Kidney (tissue), 14 donors: Measurements from ENCODE around the gene PYROXD2. TPM values are rescaled to one million over a fixed set of nuclear protein-coding genes. Genes with fewer than 3 reads are reported as not detected.

ENCODE experiments used
- DNase-seq, 5 donors: peaks; one replicate each; pipeline ENCODE4 v3.0.0-alpha.2; 2013 to 2020
- FAIRE-seq: peaks from 2 replicates; lab custom pipeline; 2012; peaks lifted over from hg19 to GRCh38; lab: Jason Lieb, UNC
- H3K27ac ChIP-seq, 2 donors: one replicate each; pipeline ENCODE4 v1.7.0; 2013; ENCODE audit warnings: low read depth in 2 of 2, low read length in 2 of 2, inconsistent platforms in 1 of 2
- H3K27me3 ChIP-seq: one replicate; pipeline ENCODE4 v1.7.1; 2013; ENCODE audit warnings: low read length, inconsistent platforms; ENCODE audit not compliant: control insufficient read depth, insufficient read depth
- H3K36me3 ChIP-seq, 3 donors: one replicate each; pipeline versions ENCODE4 v1.7.0 to v1.7.1; 2013; ENCODE audit warnings: low read length in 3 of 3, control low read depth in 1 of 3, inconsistent platforms in 1 of 3; ENCODE audit not compliant: insufficient read depth in 3 of 3, control insufficient read depth in 2 of 3
- H3K4me1 ChIP-seq, 3 donors: one replicate each; pipeline versions ENCODE4 v1.7.0 to v1.7.1; 2013; ENCODE audit warnings: low read length in 3 of 3, inconsistent platforms in 1 of 3, low read depth in 1 of 3; ENCODE audit not compliant: control insufficient read depth in 2 of 3, insufficient read depth in 2 of 3
- H3K4me3 ChIP-seq, 3 donors: one replicate each; pipeline versions ENCODE4 v1.7.0 to v1.8.1; 2013; ENCODE audit warnings: low read length in 3 of 3, control low read depth in 1 of 3, inconsistent platforms in 1 of 3
- H3K9ac ChIP-seq, 3 donors: one replicate each; pipeline versions ENCODE4 v1.7.0 to v1.7.1; 2013; ENCODE audit warnings: low read length in 3 of 3, control low read depth in 1 of 3, inconsistent platforms in 1 of 3
- H3K9me3 ChIP-seq, 3 donors: one replicate each; pipeline versions ENCODE4 v1.7.0 to v1.7.1; 2013; ENCODE audit warnings: low read length in 3 of 3, control low read depth in 1 of 3, inconsistent platforms in 1 of 3; ENCODE audit not compliant: control insufficient read depth in 2 of 3, insufficient read depth in 1 of 3
- CTCF ChIP-seq: IDR thresholded peaks from 3 replicates; pipeline ENCODE4 v1.5.1; 2012; ENCODE audit warnings: mild to moderate bottlenecking, moderate library complexity, borderline replicate concordance; ENCODE audit not compliant: insufficient read depth; ENCODE audit errors: extremely low read depth
- intact Hi-C: fragments of 100-400 bp; cut with DNase I; formaldehyde crosslinking; loops from one replicate; pipeline ENCODE4 v1.11.1; 2022
- polyA plus RNA-seq: library from polyadenylated mRNA; stranded (reverse); fragments of 350-450 nt; fragmentation: Illumina TruSeq; extraction: RNeasy Lipid Tissue Mini Kit (QIAGEN cat#74804); gene quantifications from one replicate; pipeline ENCODE4 v1.2.3, GENCODE V29; 2014; ENCODE audit warnings: low read depth, low replicate concordance; ENCODE audit not compliant: insufficient read depth
- total RNA-seq: library from RNA; stranded (reverse); fragmentation: NEBNext Ultra II Directional; extraction: Animal tissue kit (Norgen Biotek cat#: 25700); gene quantifications from one replicate; pipeline ENCODE4 v1.2.1, GENCODE V29; 2021
- donor health status: control.
- donor health status: control.
- donor health status: control.
- donor health status: control.
- donor health status: control.
- donor health status: DM: yes; HTN: yes; CAD: no.
- donor health status: Normal renal cell carcinoma (clear cell type).

PYROXD2 gene
- total and polyA plus RNA-seq, 2 donors from 2014 or later: 7.8 to 14.1 TPM

GRCh38 chr10:98407017-98407743 is 7.8 kb downstream of the PYROXD2 start:
- no peaks in the 10 kb centered on the region for H3K4me1 ChIP-seq

DNA sequence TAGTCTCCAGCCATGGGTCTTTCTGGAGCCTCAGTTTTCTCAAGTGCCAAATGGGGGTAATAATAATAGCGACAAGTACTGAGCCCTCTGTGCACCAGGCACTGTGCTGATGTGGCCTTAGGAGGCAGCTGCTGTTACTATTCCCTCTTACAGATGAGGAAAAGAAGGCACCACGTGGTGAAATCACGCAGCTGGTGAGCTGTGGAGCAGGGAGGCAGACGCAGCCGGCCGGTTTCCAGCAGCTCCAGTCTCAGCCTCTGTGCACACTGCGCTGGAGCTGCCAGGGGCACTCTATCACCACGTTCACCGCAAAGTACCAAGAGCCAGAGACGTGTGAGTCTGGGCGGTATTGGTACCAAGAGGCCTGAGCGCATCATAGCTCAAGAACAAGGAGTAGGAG is 9.6 kb downstream of the PYROXD2 start:
- FAIRE-seq (no peak), DNase-seq (no peak)
- no peak overlapping the region for H3K9ac ChIP-seq
- H3K4me1 ChIP-seq: no peaks in the 10 kb centered on the region
- H3K27me3 ChIP-seq: no peaks in the 10 kb centered on the region
- H3K4me3 ChIP-seq: no peak overlapping the region
- intact Hi-C loops: no loop called here
- TF ChIP-seq CTCF: no peak
- no peaks in the 10 kb centered on the region for H3K36me3 ChIP-seq
- no peak overlapping the region for H3K27ac ChIP-seq
- no peaks in the 10 kb centered on the region for H3K9me3 ChIP-seq

More at GRCh38 chr10:98407017-98407743, 7.8 kb downstream of the PYROXD2 start:
- intact Hi-C loops: no loop called here
- TF ChIP-seq CTCF: no peak
- no peaks in the 10 kb centered on the region for H3K9me3 ChIP-seq
- no peak overlapping the region for H3K4me3 ChIP-seq
- H3K27ac ChIP-seq: no peak overlapping the region
- no peak for FAIRE-seq
- H3K9ac ChIP-seq: no peak overlapping the region
- no peak for DNase-seq
- no peaks in the 10 kb centered on the region for H3K36me3 ChIP-seq
- no peaks in the 10 kb centered on the region for H3K27me3 ChIP-seq

DNA sequence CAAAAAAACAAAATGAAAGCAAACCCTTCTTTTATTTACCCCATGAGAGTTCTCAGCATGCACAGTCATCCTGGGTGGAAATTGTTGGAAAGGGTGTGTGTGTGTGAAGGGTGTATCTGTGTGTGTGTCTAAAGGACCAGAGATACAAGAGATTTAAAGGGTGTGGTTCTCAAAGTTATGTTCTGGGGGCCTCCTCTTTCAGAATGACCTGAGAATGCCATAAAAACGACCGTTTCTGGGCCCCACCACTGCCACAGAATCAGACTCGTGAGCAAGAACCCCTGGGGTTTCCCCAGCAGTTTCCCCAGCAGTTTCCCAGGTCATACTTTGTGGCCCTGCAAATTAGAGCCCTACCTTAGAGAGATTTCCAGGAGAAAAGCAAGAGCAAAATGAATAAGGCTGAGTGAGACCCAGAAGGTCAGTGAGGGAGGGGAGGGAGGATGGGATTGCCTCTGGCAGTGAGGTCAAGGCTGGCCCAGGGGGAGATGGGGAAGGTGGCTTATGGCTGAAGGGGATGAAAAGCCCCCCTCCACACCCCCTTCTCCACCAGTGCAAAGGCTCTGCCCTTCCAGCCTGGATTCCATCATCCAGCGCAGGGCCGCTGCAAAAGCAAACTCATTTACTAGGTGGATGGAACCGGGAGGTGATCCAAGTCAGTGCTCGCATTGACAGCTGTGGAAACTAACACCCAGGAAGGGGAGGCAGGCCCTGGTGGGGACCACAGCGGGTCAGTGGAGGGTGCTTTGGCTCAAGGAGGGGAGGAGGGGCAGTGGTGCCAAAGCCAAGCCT is 10.2 kb downstream of the PYROXD2 start:
- Histone ChIP-seq H3K4me1 (no peaks in the 10 kb centered on the region), H3K9ac (no peak overlapping the region), H3K36me3 (no peaks in the 10 kb centered on the region), H3K4me3 (no peak overlapping the region), H3K27me3 (no peaks in the 10 kb centered on the region), H3K9me3 (no peaks in the 10 kb centered on the region), H3K27ac (no peak overlapping the region)
- FAIRE-seq: no peak
- intact Hi-C loops: no loop called here
- DNase-seq: no peak
- no peak for TF ChIP-seq CTCF
